WTC11 (cell line): ENCODE data around the gene SNPH. TPM values are rescaled to one million over a fixed set of nuclear protein-coding genes. Genes with fewer than 3 reads are reported as not detected.

Source experiments
- ATAC-seq: fragments of 200-7000 bp; cut with Tn5 transposase; 2 replicates; pipeline ENCODE4 v1.10.0; 2021; ENCODE audit warnings: mild to moderate bottlenecking, moderate library complexity
- Bru-seq: library from RNA; stranded (reverse); fragments of 400-500 nt; gene quantifications from one replicate; lab custom pipeline; 2021; lab: Mats Ljungman, UMichigan
- CTCF ChIA-PET: fragments of 300-600 bp; sonication (Branson Sonifier 250); formaldehyde crosslinking; loops from one replicate; lab custom pipeline; 2021; ENCODE audit warnings: antibody characterized with exemption; lab: Charles Lee
- POLR2A ChIA-PET: fragments of 350-600 bp; sonication (Branson Sonifier 250); formaldehyde crosslinking; loops from one replicate; lab custom pipeline; 2021; ENCODE audit warnings: antibody characterized with exemption; lab: Charles Lee
- DNase-seq: peaks from one replicate; pipeline ENCODE4 v3.0.0; 2021; ENCODE audit warnings: low spot score
- H3K27ac Mint-ChIP-seq: 2 replicates; pipeline ENCODE4 v1.8.0; 2021; ENCODE audit warnings: mixed read lengths
- H3K27me3 Mint-ChIP-seq: 2 replicates; pipeline ENCODE4 v1.8.0; 2021; ENCODE audit warnings: low read depth, mild to moderate bottlenecking, moderate library complexity, mixed read lengths
- H3K36me3 Mint-ChIP-seq: 2 replicates; pipeline ENCODE4 v1.8.0; 2021; ENCODE audit warnings: mixed read lengths
- H3K4me1 Mint-ChIP-seq: 2 replicates; pipeline ENCODE4 v1.8.0; 2022; ENCODE audit warnings: mixed read lengths
- H3K4me3 Mint-ChIP-seq: 2 replicates; pipeline ENCODE4 v1.8.0; 2021; ENCODE audit warnings: mild to moderate bottlenecking, moderate library complexity, mixed read lengths
- H3K9me3 Mint-ChIP-seq: 2 replicates; pipeline ENCODE4 v1.8.0; 2021; ENCODE audit warnings: mixed read lengths
- AFF4 ChIP-seq: sonication (generic); formaldehyde crosslinking; IDR thresholded peaks from 2 replicates; pipeline ENCODE4 v1.8.1; 2023; ENCODE audit warnings: mild to moderate bottlenecking, missing genetic modification reagents, borderline replicate concordance
- AR ChIP-seq: fragments of 250-450 bp; sonication (Bioruptor Pico); IDR thresholded peaks from 2 replicates; pipeline ENCODE4 v1.9.0; 2021; ENCODE audit warnings: mild to moderate bottlenecking
- ATF2 ChIP-seq: sonication (generic); formaldehyde crosslinking; IDR thresholded peaks from 2 replicates; pipeline ENCODE4 v1.8.1; 2022; ENCODE audit warnings: low read depth, missing genetic modification reagents, borderline replicate concordance
- ERG ChIP-seq: fragments of 250-450 bp; sonication (Bioruptor Pico); IDR thresholded peaks from 2 replicates; pipeline ENCODE4 v1.8.0; 2021; ENCODE audit warnings: mild to moderate bottlenecking
- HMGA2 ChIP-seq: fragments of 250-450 bp; sonication (Bioruptor Pico); IDR thresholded peaks from 2 replicates; pipeline ENCODE4 v1.4.0; 2021; ENCODE audit warnings: mild to moderate bottlenecking, moderate library complexity
- JAZF1 ChIP-seq: fragments of 250-450 bp; sonication (Bioruptor Pico); IDR thresholded peaks from 2 replicates; pipeline ENCODE4 v1.9.0; 2021; ENCODE audit warnings: moderate library complexity, mild to moderate bottlenecking, inconsistent platforms
- KAT7 ChIP-seq: sonication (generic); formaldehyde crosslinking; IDR thresholded peaks from 2 replicates; pipeline ENCODE4 v1.8.1; 2023; ENCODE audit warnings: missing genetic modification reagents, mild to moderate bottlenecking, borderline replicate concordance
- NR1H2 ChIP-seq: sonication (generic); formaldehyde crosslinking; IDR thresholded peaks from 2 replicates; pipeline ENCODE4 v1.9.0; 2021; ENCODE audit warnings: mild to moderate bottlenecking, moderate library complexity, missing genetic modification reagents
- NR3C1 ChIP-seq: sonication (generic); formaldehyde crosslinking; conservative IDR thresholded peaks from 2 replicates; pipeline ENCODE4 v1.8.1; 2023; ENCODE audit warnings: low read depth, mild to moderate bottlenecking, missing genetic modification reagents
- PREB ChIP-seq: sonication (generic); formaldehyde crosslinking; IDR thresholded peaks from 2 replicates; pipeline ENCODE4 v1.8.1; 2022; ENCODE audit warnings: mild to moderate bottlenecking, missing genetic modification reagents, moderate library complexity, borderline replicate concordance
- TCF7 ChIP-seq: sonication (generic); formaldehyde crosslinking; IDR thresholded peaks from 2 replicates; pipeline ENCODE4 v1.8.0; 2022; ENCODE audit warnings: mild to moderate bottlenecking, low read depth, missing genetic modification reagents, moderate library complexity
- ZNF281 ChIP-seq: sonication (generic); formaldehyde crosslinking; IDR thresholded peaks from 2 replicates; pipeline ENCODE4 v1.8.0; 2023; ENCODE audit warnings: mild to moderate bottlenecking, missing genetic modification reagents
- ZNF512 ChIP-seq: sonication (generic); formaldehyde crosslinking; IDR thresholded peaks from 2 replicates; pipeline ENCODE4 v1.8.1; 2022; ENCODE audit warnings: missing genetic modification reagents, borderline replicate concordance
- long read RNA-seq, 3 experiments: library from RNA in 1 of 3; library from capped mRNA in 1 of 3; library from polyadenylated mRNA in 1 of 3; unstranded in 2 of 3; stranded (forward) in 1 of 3; transcript quantifications; one replicate each; pipeline ENCODE4 v2.0.0, GENCODE V29; 2021
- total RNA-seq: library from RNA; stranded (reverse); gene quantifications from 3 replicates; pipeline ENCODE4 v1.2.3, GENCODE V29; 2021

The SNPH gene
- total RNA-seq (3.5 to 4.4 TPM (median 3.6 TPM) in 3 replicates), Bru-seq, nascent RNA (percentile 40 among the genes with signal in this experiment)
- long read RNA-seq, experiment 1, full-length matches to known transcripts, result 8 of 19 reads
- long read RNA-seq, experiment 1, partial matches to known transcripts, result 10 of 19 reads
- long read RNA-seq, experiment 1, other reads (novel, unspliced or antisense), result 1 of 19 reads
- long read RNA-seq, experiment 2, full-length matches to known transcripts, result 3 of 10 reads
- long read RNA-seq, experiment 2, partial matches to known transcripts, result 1 of 10 reads
- long read RNA-seq, experiment 2, other reads (novel, unspliced or antisense), result 6 of 10 reads
- long read RNA-seq, experiment 3, result 0 reads

- Mint-ChIP-seq H3K4me1 (peaks cover 21% of the 10 kb centered on the region), H3K27ac (0 out of 2 replicates have a peak within 1 kb of the TSS, but pooled peaks have one; percentile 48), H3K36me3 (no peaks in the 10 kb centered on the region), H3K9me3 (no peaks in the 10 kb centered on the region), H3K4me3 (peak within 1 kb of the TSS; percentile 80), H3K27me3 (peaks cover 26% of the 10 kb centered on the region)
- ChIA-PET CTCF (interaction anchor here (1.0 to 2.2 kb wide), 7 partner anchors 34 to 237 kb away, joined by 3 to 9 read pairs (median 5); partner anchors contain the start of gene RAD21L1), POLR2A (interaction anchor here (1.3 to 1.6 kb wide), 2 partner anchors 40 to 200 kb away, joined by 4 to 6 read pairs; partner anchors contain the start of genes NSFL1C and RAD21L1)
- DNase-seq (peak; percentile 67), ATAC-seq (peak; percentile 79)
- TF ChIP-seq AFF4 (no peak), NR1H2 (CRISPR knock-in tag) (no peak), JAZF1 (CRISPR knock-in tag) (no peak), NR3C1 (CRISPR knock-in tag) (no peak), HMGA2 (no peak), ERG (CRISPR knock-in tag) (no peak), ZNF281 (CRISPR knock-in tag) (no peak), ATF2 (CRISPR knock-in tag) (no peak), AR (CRISPR knock-in tag) (no peak), PREB (CRISPR knock-in tag) (no peak), TCF7 (CRISPR knock-in tag) (no peak), ZNF512 (CRISPR knock-in tag) (no peak), KAT7 (CRISPR knock-in tag) (no peak)
Observed at GRCh38 chr20:1266167-1266973, at the start of gene SNPH. Gene SNPH (plus strand): TSS chr20:1266294. CDS start chr20:1296240, 29,946 bp downstream.
